Measurements from ENCODE around the gene TMEM184B. TPM values are rescaled to one million over a fixed set of nuclear protein-coding genes. Genes with fewer than 3 reads are reported as not detected.
"Not testable (repeated sequence)": the region's sequence is repeated elsewhere in the genome, so short reads cannot be mapped to it uniquely, and the experiment has no call there.

Gene TMEM184B
- total RNA-seq, 1 donor from 2014 or later, result 26.0 TPM

- DNase-seq (ENCODE audit: low read depth in 2 of 2), result no peak
Measured at GRCh38 chr22:38249803-38250642, 22.8 kb downstream of the TMEM184B start.

- no peak for DNase-seq (ENCODE audit: low read depth in 2 of 2)
Measured at GRCh38 chr22:38249301-38249700, 23.5 kb downstream of the TMEM184B start.

- DNase-seq (ENCODE audit: low read depth in 2 of 2), result no peak
Measured at GRCh38 chr22:38248280-38248679, 24.5 kb downstream of the TMEM184B start.

GRCh38 chr22:38247713-38248112 is 25.1 kb downstream of the TMEM184B start:
- DNase-seq (ENCODE audit: low read depth in 2 of 2), result no peak

- no peak for DNase-seq (ENCODE audit: low read depth in 2 of 2)
Measured at GRCh38 chr22:38246692-38247091, 26.1 kb downstream of the TMEM184B start.

GRCh38 chr22:38246046-38246658 is 26.7 kb downstream of the TMEM184B start:
- no peak for DNase-seq (ENCODE audit: low read depth in 2 of 2)

- DNase-seq (ENCODE audit: low read depth in 2 of 2), result no peak
Measured at GRCh38 chr22:38244106-38244505, 28.7 kb downstream of the TMEM184B start.

- DNase-seq (ENCODE audit: low read depth in 2 of 2), result peak in 1 of 2 donors; percentile 47
Measured at GRCh38 chr22:38243007-38243765, 29.6 kb downstream of the TMEM184B start.

GRCh38 chr22:38240734-38241252 is 32.0 kb downstream of the TMEM184B start:
- peak; percentile 80 to 93 for DNase-seq (ENCODE audit: low read depth in 2 of 2)

GRCh38 chr22:38239101-38239761 is 33.6 kb downstream of the TMEM184B start:
- DNase-seq (ENCODE audit: low read depth in 2 of 2), result peak; percentile 23 to 81

- DNase-seq (ENCODE audit: low read depth in 2 of 2), result no peak
Measured at GRCh38 chr22:38238519-38239071, 34.2 kb downstream of the TMEM184B start.

- no peak for DNase-seq (ENCODE audit: low read depth in 2 of 2)
Measured at GRCh38 chr22:38236786-38237185, 36.0 kb downstream of the TMEM184B start.

- no peak for DNase-seq (ENCODE audit: low read depth in 2 of 2)
Measured at GRCh38 chr22:38235240-38235850, 37.5 kb downstream of the TMEM184B start.

- not testable (repeated sequence) for DNase-seq (ENCODE audit: low read depth in 2 of 2)
Measured at GRCh38 chr22:38233856-38234255, 39.0 kb downstream of the TMEM184B start.

- peak in 1 of 2 donors; percentile 76 for DNase-seq (ENCODE audit: low read depth in 2 of 2)
Measured at GRCh38 chr22:38233427-38233826, 39.4 kb downstream of the TMEM184B start.

GRCh38 chr22:38232196-38232595 is 40.6 kb downstream of the TMEM184B start:
- no peak for DNase-seq (ENCODE audit: low read depth in 2 of 2)

GRCh38 chr22:38230916-38231315 is 41.9 kb downstream of the TMEM184B start:
- DNase-seq (ENCODE audit: low read depth in 2 of 2), result peak in 1 of 2 donors; percentile 55

- peak; percentile 87 to 89 for DNase-seq (ENCODE audit: low read depth in 2 of 2)
Measured at GRCh38 chr22:38230108-38230825, 42.5 kb downstream of the TMEM184B start.

GRCh38 chr22:38228873-38229740 is 43.7 kb downstream of the TMEM184B start:
- DNase-seq (ENCODE audit: low read depth in 2 of 2), result peak; percentile 75 to 92

Measured in lung microvascular endothelial cell (primary cell).